PC-9 (cell line): ENCODE data around the gene SOCS6. TPM values are rescaled to one million over a fixed set of nuclear protein-coding genes. Genes with fewer than 3 reads are reported as not detected.

Experiments used
- BruUV-seq: library from RNA; stranded (reverse); fragments of 400-500 nt; replicated peaks from 2 replicates; lab custom pipeline; 2021; lab: Mats Ljungman, UMichigan
- CTCF ChIA-PET: fragments of 300-600 bp; sonication (Branson Sonifier 250); formaldehyde crosslinking; loops from one replicate; lab custom pipeline; 2022; ENCODE audit warnings: antibody characterized with exemption; lab: Charles Lee
- POLR2A ChIA-PET: fragments of 300-600 bp; sonication (Branson Sonifier 250); formaldehyde crosslinking; loops from one replicate; lab custom pipeline; 2022; ENCODE audit warnings: antibody characterized with exemption; ENCODE audit not compliant: unreplicated experiment; lab: Charles Lee
- DNase-seq, 2 experiments: peaks; one replicate each; pipeline versions ENCODE4 v3.0.0 to v3.0.0-alpha.2; 2015 to 2022; ENCODE audit warnings: mixed read lengths in 1 of 2
- H2AFZ ChIP-seq: fragments of 200-600 bp; sonication (generic); 2 replicates; pipeline ENCODE4 v1.8.1; 2017; ENCODE audit warnings: antibody characterized with exemption
- H3F3A ChIP-seq: fragments of 200-600 bp; sonication (generic); 2 replicates; pipeline ENCODE4 v1.8.1; 2017; ENCODE audit warnings: antibody characterized with exemption, mild to moderate bottlenecking, low read depth; ENCODE audit not compliant: insufficient read depth
- H3K27ac ChIP-seq: fragments of 200-600 bp; sonication (generic); 2 replicates; pipeline ENCODE4 v1.6.1; 2016; ENCODE audit warnings: mixed run types
- H3K27me3 ChIP-seq: fragments of 200-600 bp; sonication (generic); 2 replicates; pipeline ENCODE4 v1.6.1; 2016; ENCODE audit warnings: low read depth, mixed run types; ENCODE audit not compliant: insufficient read depth
- H3K36me3 ChIP-seq: fragments of 200-600 bp; sonication (generic); 2 replicates; pipeline ENCODE4 v1.6.1; 2016; ENCODE audit warnings: low read depth, mixed run types
- H3K4me1 ChIP-seq: fragments of 200-600 bp; sonication (generic); replicated peaks from 2 replicates; pipeline ENCODE4 v1.6.1; 2016; ENCODE audit warnings: mixed run types; ENCODE audit not compliant: insufficient read depth
- H3K4me2 ChIP-seq: fragments of 200-600 bp; sonication (generic); 2 replicates; pipeline ENCODE4 v1.6.1; 2017; ENCODE audit warnings: mixed run types
- H3K4me3 ChIP-seq: fragments of 200-600 bp; sonication (generic); 2 replicates; pipeline ENCODE4 v1.6.1; 2016; ENCODE audit warnings: mixed run types
- H3K79me2 ChIP-seq: fragments of 200-600 bp; sonication (generic); 2 replicates; pipeline ENCODE4 v1.6.1; 2017; ENCODE audit warnings: low read depth, mixed run types
- H3K9me2 ChIP-seq: fragments of 200-600 bp; sonication (generic); 2 replicates; pipeline ENCODE4 v1.8.1; 2017; ENCODE audit warnings: mild to moderate bottlenecking; ENCODE audit not compliant: insufficient read depth
- H3K9me3 ChIP-seq: fragments of 200-600 bp; sonication (generic); 2 replicates; pipeline ENCODE4 v1.8.1; 2016; ENCODE audit warnings: low read depth; ENCODE audit not compliant: insufficient read depth
- H4K20me1 ChIP-seq: fragments of 200-600 bp; sonication (generic); 2 replicates; pipeline ENCODE4 v1.8.1; 2017; ENCODE audit not compliant: insufficient read depth
- EZH2 ChIP-seq: fragments of 200-600 bp; sonication (generic); IDR thresholded peaks from 2 replicates; pipeline ENCODE4 v1.8.0; 2017; ENCODE audit warnings: antibody characterized with exemption, low read depth
- intact Hi-C: fragments of 100-400 bp; cut with micrococcal nuclease; formaldehyde crosslinking; loops from one replicate; pipeline ENCODE4 v1.10.0; 2022; ENCODE audit not compliant: unreplicated experiment
- total RNA-seq: library from RNA; stranded (reverse); gene quantifications from 2 replicates; pipeline ENCODE4 v1.2.3, GENCODE V29; 2021
- TF ChIP-seq, protein P1 (sequence below): fragments of 200-600 bp; sonication (generic); conservative IDR thresholded peaks from 2 replicates; pipeline ENCODE4 v1.6.1; 2017; ENCODE audit warnings: mixed run types, antibody characterized with exemption, mild to moderate bottlenecking, moderate library complexity

The SOCS6 gene
- total RNA-seq, 1 experiment from 2014 or later = 21.0 TPM

DNA sequence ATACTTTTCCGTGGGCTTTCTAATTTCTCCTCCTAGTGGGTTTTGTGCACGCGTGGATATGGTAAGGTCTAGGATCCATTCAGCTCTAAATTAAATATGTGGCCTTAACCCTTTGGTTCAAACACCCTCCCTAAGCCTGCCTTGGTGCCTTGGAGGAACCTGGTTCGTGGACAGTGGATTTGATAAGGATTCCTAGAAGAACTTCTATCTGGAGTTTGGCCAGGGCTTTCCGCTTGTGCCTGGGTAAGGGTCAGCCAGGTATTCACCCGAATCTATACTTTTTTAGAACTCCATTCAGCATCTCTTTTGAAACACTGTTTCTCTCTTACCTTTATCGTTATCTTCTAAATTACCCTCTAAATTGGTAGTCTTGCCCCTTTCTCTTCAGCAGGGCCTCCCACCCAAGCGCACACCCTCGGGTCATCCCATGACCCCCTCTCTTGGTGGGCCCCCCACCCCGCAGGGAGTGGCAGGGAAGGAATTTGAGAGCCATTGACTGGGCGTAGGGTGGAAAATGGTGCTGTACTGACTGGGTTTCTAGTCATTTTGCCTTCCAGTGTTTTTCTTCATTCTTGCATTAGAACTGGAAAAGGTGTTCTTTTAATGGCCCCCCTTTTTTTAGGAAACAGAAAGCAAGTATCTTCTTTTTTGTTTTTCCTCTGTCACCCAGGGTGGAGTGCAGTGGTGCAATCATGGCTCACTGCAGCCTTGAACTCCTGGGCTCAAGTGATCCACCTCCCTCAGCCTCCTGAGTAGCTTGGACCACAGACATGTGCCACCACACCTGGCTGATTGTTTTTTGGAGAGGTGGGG, 1.8 kb downstream of the SOCS6 start:
- Histone ChIP-seq H3K36me3 (peaks cover 13% of the 10 kb centered on the region; the same call in 1 of the 2 replicates), H3K4me3 (peak overlapping the region; percentile 94), H2AFZ (no peak overlapping the region), H3K79me2 (peaks cover 62% of the 10 kb centered on the region), H3K27me3 (no peaks in the 10 kb centered on the region), H3K9me2 (no peaks in the 10 kb centered on the region), H3K9me3 (no peaks in the 10 kb centered on the region), H3K27ac (peak overlapping the region; percentile 61), H3K4me2 (peak overlapping the region; percentile 94), H3K4me1 (peaks cover 54% of the 10 kb centered on the region), H3F3A (peaks cover 24% of the 10 kb centered on the region), H4K20me1 (peaks cover 33% of the 10 kb centered on the region)
- BruUV-seq = TSS peak; percentile 24
- ChIA-PET POLR2A (interaction anchor here (0.7 kb wide), 1 partner anchor 132 kb away, joined by 3 read pairs; no protein-coding TSS in a partner anchor), CTCF (no interaction called here)
- DNase-seq = no peak
- intact Hi-C loops = loop anchor here (5.0 kb wide), 1 partner anchor 142 kb away; no protein-coding TSS in a partner anchor
- TF ChIP-seq EZH2 = no peak
- TF ChIP-seq, protein P1, sequence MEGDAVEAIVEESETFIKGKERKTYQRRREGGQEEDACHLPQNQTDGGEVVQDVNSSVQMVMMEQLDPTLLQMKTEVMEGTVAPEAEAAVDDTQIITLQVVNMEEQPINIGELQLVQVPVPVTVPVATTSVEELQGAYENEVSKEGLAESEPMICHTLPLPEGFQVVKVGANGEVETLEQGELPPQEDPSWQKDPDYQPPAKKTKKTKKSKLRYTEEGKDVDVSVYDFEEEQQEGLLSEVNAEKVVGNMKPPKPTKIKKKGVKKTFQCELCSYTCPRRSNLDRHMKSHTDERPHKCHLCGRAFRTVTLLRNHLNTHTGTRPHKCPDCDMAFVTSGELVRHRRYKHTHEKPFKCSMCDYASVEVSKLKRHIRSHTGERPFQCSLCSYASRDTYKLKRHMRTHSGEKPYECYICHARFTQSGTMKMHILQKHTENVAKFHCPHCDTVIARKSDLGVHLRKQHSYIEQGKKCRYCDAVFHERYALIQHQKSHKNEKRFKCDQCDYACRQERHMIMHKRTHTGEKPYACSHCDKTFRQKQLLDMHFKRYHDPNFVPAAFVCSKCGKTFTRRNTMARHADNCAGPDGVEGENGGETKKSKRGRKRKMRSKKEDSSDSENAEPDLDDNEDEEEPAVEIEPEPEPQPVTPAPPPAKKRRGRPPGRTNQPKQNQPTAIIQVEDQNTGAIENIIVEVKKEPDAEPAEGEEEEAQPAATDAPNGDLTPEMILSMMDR = no peak

DNA sequence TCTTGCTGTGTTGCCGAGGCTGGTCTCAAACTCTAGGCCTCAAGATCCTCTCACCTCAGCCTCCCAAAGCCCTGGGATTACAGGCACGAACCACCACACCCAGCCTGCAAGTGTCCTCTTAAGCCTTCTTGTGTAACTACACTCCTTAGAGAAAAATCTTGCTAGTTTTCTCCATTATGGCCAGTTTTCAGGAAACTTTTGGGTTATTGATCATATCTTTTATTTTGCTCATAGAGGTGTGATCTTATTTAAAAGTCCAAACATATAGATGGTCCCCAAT, 2.4 kb downstream of the SOCS6 start:
- Histone ChIP-seq H3K9me2 (no peaks in the 10 kb centered on the region), H3K9me3 (no peaks in the 10 kb centered on the region), H3K4me1 (peaks cover 56% of the 10 kb centered on the region), H3K27ac (peak overlapping the region; percentile 61; the same call in 1 of the 2 replicates), H3F3A (peaks cover 18% of the 10 kb centered on the region), H3K4me3 (peak overlapping the region; percentile 94), H3K79me2 (peaks cover 67% of the 10 kb centered on the region), H3K36me3 (peaks cover 13% of the 10 kb centered on the region; the same call in 1 of the 2 replicates), H4K20me1 (peaks cover 38% of the 10 kb centered on the region), H2AFZ (no peak overlapping the region), H3K27me3 (no peaks in the 10 kb centered on the region), H3K4me2 (peak overlapping the region; percentile 94)
- BruUV-seq = no TSS peak
- TF ChIP-seq, protein P1 = no peak
- TF ChIP-seq EZH2 = no peak
- CTCF ChIA-PET = no interaction called here
- intact Hi-C loops = loop anchor here (5.0 kb wide), 1 partner anchor 141 kb away; no protein-coding TSS in a partner anchor
- no peak for DNase-seq
- POLR2A ChIA-PET = no interaction called here

DNA sequence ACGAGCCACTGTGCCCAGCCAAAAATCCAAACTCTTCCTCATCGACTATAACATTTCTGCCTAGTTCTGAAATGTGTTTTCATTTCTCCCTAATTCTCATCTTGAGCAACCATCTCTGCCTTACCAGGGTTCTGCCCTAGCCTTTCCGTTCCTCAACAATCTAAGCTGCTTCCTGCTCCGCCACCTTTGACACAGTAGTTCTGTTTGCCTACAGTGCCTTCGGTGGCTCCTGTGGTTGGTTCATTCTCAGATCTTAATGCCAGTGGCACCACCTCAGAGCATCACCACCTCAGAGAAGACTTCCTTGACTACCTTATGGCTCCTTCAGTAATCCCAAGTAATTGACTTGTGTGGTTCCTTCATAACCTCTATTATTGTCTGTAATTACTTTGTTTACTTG, 3.8 kb downstream of the SOCS6 start:
- Histone ChIP-seq H3K4me1 (peaks cover 61% of the 10 kb centered on the region), H3K4me3 (no peak overlapping the region)

More for the DNA sequence above, 3.8 kb downstream of the SOCS6 start:
- peaks cover 7% of the 10 kb centered on the region for H3F3A ChIP-seq
- H3K27ac ChIP-seq = no peak overlapping the region
- peaks cover 81% of the 10 kb centered on the region for H3K79me2 ChIP-seq
- intact Hi-C loops = loop anchor here (5.0 kb wide), 1 partner anchor 140 kb away; no protein-coding TSS in a partner anchor
- ChIA-PET CTCF (no interaction called here), POLR2A (no interaction called here)
- no peak overlapping the region for H2AFZ ChIP-seq
- BruUV-seq = no TSS peak
- H4K20me1 ChIP-seq = peaks cover 45% of the 10 kb centered on the region
- peak overlapping the region; percentile 94 for H3K4me2 ChIP-seq
- no peak for DNase-seq
- H3K36me3 ChIP-seq = peaks cover 16% of the 10 kb centered on the region; the same call in 1 of the 2 replicates
- no peaks in the 10 kb centered on the region for H3K27me3 ChIP-seq
- H3K9me3 ChIP-seq = no peaks in the 10 kb centered on the region
- TF ChIP-seq, protein P1 = no peak
- no peak for TF ChIP-seq EZH2
- H3K9me2 ChIP-seq = no peaks in the 10 kb centered on the region
